ENCODE results near the gene DDO. TPM values are rescaled to one million over a fixed set of nuclear protein-coding genes. Genes with fewer than 3 reads are reported as not detected.

Gene DDO
- total RNA-seq, 2 donors from 2014 or later: 2.0 to 2.3 TPM

DNA sequence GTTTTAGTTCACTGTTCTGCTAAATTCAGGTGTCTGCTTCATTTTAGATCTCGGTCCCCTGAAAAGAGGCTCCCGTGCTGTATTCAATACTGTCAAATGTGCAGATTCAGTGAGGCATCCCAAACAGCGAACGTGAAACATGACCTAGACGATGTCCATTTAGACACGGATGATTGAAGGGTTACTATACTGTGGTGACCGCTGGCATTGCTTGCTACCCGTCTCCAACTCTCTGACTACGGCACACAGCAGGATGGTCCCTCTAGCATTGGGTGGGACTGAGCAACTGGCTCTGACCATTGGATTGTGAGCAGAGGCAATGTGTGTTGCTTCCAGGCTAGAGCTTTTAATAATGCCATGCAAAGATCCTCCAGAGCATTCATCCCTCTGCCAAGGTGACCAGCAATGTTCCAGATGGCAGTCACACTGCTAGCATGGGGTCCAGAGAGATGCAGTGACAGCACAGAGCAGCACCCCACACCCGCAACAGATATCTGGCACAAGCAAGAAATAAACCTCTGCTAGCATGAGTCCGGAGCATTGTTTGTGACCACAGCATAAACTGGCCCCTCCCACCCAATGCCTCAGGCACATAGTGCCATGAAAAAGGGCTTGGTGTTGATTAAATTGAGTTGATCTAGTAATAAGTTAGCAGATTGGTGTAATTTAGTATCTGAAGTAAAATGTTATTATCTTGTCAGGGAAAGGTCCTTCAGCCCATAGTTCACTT lies 66.2 kb downstream of the DDO start:
- intact Hi-C loops (cut with DNase I): no loop called here
- H3K9me3 ChIP-seq: no peaks in the 10 kb centered on the region
- H3K9ac ChIP-seq (ENCODE audit: low read depth in 2 of 2, low read length in 2 of 2): no peak overlapping the region
- H3K27ac ChIP-seq: no peak overlapping the region
- no peak for DNase-seq
- TF ChIP-seq, protein P1, sequence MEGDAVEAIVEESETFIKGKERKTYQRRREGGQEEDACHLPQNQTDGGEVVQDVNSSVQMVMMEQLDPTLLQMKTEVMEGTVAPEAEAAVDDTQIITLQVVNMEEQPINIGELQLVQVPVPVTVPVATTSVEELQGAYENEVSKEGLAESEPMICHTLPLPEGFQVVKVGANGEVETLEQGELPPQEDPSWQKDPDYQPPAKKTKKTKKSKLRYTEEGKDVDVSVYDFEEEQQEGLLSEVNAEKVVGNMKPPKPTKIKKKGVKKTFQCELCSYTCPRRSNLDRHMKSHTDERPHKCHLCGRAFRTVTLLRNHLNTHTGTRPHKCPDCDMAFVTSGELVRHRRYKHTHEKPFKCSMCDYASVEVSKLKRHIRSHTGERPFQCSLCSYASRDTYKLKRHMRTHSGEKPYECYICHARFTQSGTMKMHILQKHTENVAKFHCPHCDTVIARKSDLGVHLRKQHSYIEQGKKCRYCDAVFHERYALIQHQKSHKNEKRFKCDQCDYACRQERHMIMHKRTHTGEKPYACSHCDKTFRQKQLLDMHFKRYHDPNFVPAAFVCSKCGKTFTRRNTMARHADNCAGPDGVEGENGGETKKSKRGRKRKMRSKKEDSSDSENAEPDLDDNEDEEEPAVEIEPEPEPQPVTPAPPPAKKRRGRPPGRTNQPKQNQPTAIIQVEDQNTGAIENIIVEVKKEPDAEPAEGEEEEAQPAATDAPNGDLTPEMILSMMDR (IDR thresholded peaks at IDR 0.05): no peak
- no peaks in the 10 kb centered on the region for H3K36me3 ChIP-seq
- H3K4me3 ChIP-seq: no peak overlapping the region
- no peaks in the 10 kb centered on the region for H3K27me3 ChIP-seq
- H3K4me1 ChIP-seq: no peaks in the 10 kb centered on the region

DNA sequence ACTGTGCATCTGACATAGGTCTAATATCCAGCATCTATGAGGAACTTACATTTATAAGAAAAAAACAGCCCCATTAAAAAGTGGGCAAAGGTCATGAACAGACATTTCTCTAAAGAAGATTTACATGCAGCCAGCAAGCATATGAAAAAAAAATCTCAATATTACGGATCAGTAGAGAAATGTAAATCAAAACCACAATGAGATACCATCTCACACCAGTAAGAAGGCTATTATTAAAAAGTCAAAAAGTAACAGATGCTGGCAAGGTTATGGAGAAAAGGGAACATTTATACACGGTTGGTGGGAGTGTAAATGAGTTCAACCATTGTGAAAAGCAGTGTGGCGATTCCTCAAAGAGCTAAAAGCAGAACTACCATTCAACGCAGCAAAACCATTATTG lies 70.3 kb downstream of the DDO start:
- intact Hi-C loops (cut with DNase I): no loop called here
- no peak overlapping the region for H3K4me3 ChIP-seq
- TF ChIP-seq, protein P1 (IDR thresholded peaks at IDR 0.05): no peak
- no peaks in the 10 kb centered on the region for H3K36me3 ChIP-seq
- H3K27me3 ChIP-seq: no peaks in the 10 kb centered on the region
- H3K9ac ChIP-seq (ENCODE audit: low read depth in 2 of 2, low read length in 2 of 2): no peak overlapping the region
- H3K27ac ChIP-seq: no peak overlapping the region
- no peak for DNase-seq
- H3K9me3 ChIP-seq: no peaks in the 10 kb centered on the region
- H3K4me1 ChIP-seq: no peaks in the 10 kb centered on the region

DNA sequence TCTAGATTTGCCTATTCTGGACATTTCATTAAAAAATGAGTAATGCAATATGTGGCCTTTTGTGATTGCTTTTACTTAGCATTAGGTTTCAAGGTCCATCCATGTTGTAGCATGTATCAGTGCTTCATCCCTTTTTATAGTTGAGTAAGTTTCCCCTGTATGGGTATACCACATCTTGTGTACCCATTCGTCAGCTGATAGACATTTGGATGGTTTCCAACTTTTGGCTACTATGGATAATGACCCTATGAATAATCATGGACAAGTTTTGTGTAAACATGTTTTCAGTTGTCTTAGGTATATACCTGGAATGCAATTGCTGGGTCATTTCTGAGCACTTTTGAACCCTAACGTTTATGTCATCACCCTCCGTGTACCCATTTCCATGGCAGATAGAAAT lies 72.6 kb downstream of the DDO start:
- TF ChIP-seq, protein P1 (IDR thresholded peaks at IDR 0.05): no peak
- intact Hi-C loops (cut with DNase I): no loop called here
- no peaks in the 10 kb centered on the region for H3K9me3 ChIP-seq
- H3K4me3 ChIP-seq: no peak overlapping the region
- H3K4me1 ChIP-seq: no peaks in the 10 kb centered on the region
- H3K36me3 ChIP-seq: no peaks in the 10 kb centered on the region
- DNase-seq: no peak
- no peak overlapping the region for H3K9ac ChIP-seq (ENCODE audit: low read depth in 2 of 2, low read length in 2 of 2)
- no peak overlapping the region for H3K27ac ChIP-seq
- H3K27me3 ChIP-seq: no peaks in the 10 kb centered on the region

Other genes with a start within 250 kb of the DDO start
- 1 to 10 TPM; 2.2 to 4.8 TPM for gene WASF1, start 235.9 kb downstream of the DDO start, total RNA-seq
- 10 to 100 TPM; 18.6 to 22.0 TPM for gene CDC40, start 235.1 kb downstream of the DDO start, total RNA-seq
- gene METTL24, start 57.2 kb downstream of the DDO start, total RNA-seq: 1 to 10 TPM in 1 of 2 donors, under 1 TPM in 1; 0.54 to 3.5 TPM
- 1 to 10 TPM in 1 of 2 donors, not detected in 1; 1.1 TPM for gene SLC22A16, start 61.0 kb upstream of the DDO start, total RNA-seq